WTC11 (cell line): ENCODE data around the gene RALBP1. TPM values are rescaled to one million over a fixed set of nuclear protein-coding genes. Genes with fewer than 3 reads are reported as not detected.
A peak's percentile ranks its signal among the peaks of the same experiment; 100 is the strongest.

Experiments
- ATAC-seq: fragments of 200-7000 bp; cut with Tn5 transposase; 2 replicates; pipeline ENCODE4 v1.10.0; 2021; ENCODE audit warnings: mild to moderate bottlenecking, moderate library complexity
- CTCF ChIA-PET: fragments of 300-600 bp; sonication (Branson Sonifier 250); formaldehyde crosslinking; loops from one replicate; lab custom pipeline; 2021; ENCODE audit warnings: antibody characterized with exemption; lab: Charles Lee
- POLR2A ChIA-PET: fragments of 350-600 bp; sonication (Branson Sonifier 250); formaldehyde crosslinking; loops from one replicate; lab custom pipeline; 2021; ENCODE audit warnings: antibody characterized with exemption; lab: Charles Lee
- DNase-seq: peaks from one replicate; pipeline ENCODE4 v3.0.0; 2021; ENCODE audit warnings: low spot score
- H3K27ac Mint-ChIP-seq: 2 replicates; pipeline ENCODE4 v1.8.0; 2021; ENCODE audit warnings: mixed read lengths
- H3K27me3 Mint-ChIP-seq: 2 replicates; pipeline ENCODE4 v1.8.0; 2021; ENCODE audit warnings: low read depth, mild to moderate bottlenecking, moderate library complexity, mixed read lengths
- H3K36me3 Mint-ChIP-seq: 2 replicates; pipeline ENCODE4 v1.8.0; 2021; ENCODE audit warnings: mixed read lengths
- H3K4me1 Mint-ChIP-seq: 2 replicates; pipeline ENCODE4 v1.8.0; 2022; ENCODE audit warnings: mixed read lengths
- H3K4me3 Mint-ChIP-seq: 2 replicates; pipeline ENCODE4 v1.8.0; 2021; ENCODE audit warnings: mild to moderate bottlenecking, moderate library complexity, mixed read lengths
- H3K9me3 Mint-ChIP-seq: 2 replicates; pipeline ENCODE4 v1.8.0; 2021; ENCODE audit warnings: mixed read lengths
- CBFB ChIP-seq: sonication (generic); formaldehyde crosslinking; IDR thresholded peaks from 2 replicates; pipeline ENCODE4 v1.8.1; 2022; ENCODE audit warnings: mild to moderate bottlenecking, low read depth, missing genetic modification reagents
- ELF4 ChIP-seq: sonication (generic); formaldehyde crosslinking; IDR thresholded peaks from 2 replicates; pipeline ENCODE4 v1.8.1; 2022; ENCODE audit warnings: low read depth, mild to moderate bottlenecking, moderate library complexity, missing genetic modification reagents
- EMX1 ChIP-seq: fragments of 250-450 bp; sonication (Bioruptor Pico); IDR thresholded peaks from 2 replicates; pipeline ENCODE4 v1.8.0; 2021; ENCODE audit warnings: mild to moderate bottlenecking
- FOXP1 ChIP-seq: sonication (generic); formaldehyde crosslinking; IDR thresholded peaks from 2 replicates; pipeline ENCODE4 v1.8.0; 2022; ENCODE audit warnings: missing genetic modification reagents, mild to moderate bottlenecking, moderate library complexity, borderline replicate concordance
- FOXP4 ChIP-seq: sonication (generic); formaldehyde crosslinking; IDR thresholded peaks from 2 replicates; pipeline ENCODE4 v1.8.0; 2022; ENCODE audit warnings: mild to moderate bottlenecking, missing genetic modification reagents
- IRF1 ChIP-seq: sonication (generic); formaldehyde crosslinking; IDR thresholded peaks from 2 replicates; pipeline ENCODE4 v1.8.0; 2023; ENCODE audit warnings: missing genetic modification reagents
- IRF2 ChIP-seq: sonication (generic); formaldehyde crosslinking; IDR thresholded peaks from 2 replicates; pipeline ENCODE4 v1.8.0; 2022; ENCODE audit warnings: low read depth, missing genetic modification reagents, borderline replicate concordance
- NR1H2 ChIP-seq: sonication (generic); formaldehyde crosslinking; IDR thresholded peaks from 2 replicates; pipeline ENCODE4 v1.9.0; 2021; ENCODE audit warnings: mild to moderate bottlenecking, moderate library complexity, missing genetic modification reagents
- PRDM15 ChIP-seq: sonication (generic); formaldehyde crosslinking; IDR thresholded peaks from 2 replicates; pipeline ENCODE4 v1.8.0; 2022; ENCODE audit warnings: missing genetic modification reagents
- SOX15 ChIP-seq: fragments of 250-450 bp; sonication (Bioruptor Pico); IDR thresholded peaks from 2 replicates; pipeline ENCODE4 v1.9.0; 2021; ENCODE audit warnings: mild to moderate bottlenecking
- ZNF232 ChIP-seq: sonication (generic); formaldehyde crosslinking; IDR thresholded peaks from 2 replicates; pipeline ENCODE4 v1.8.0; 2022; ENCODE audit warnings: mild to moderate bottlenecking, missing genetic modification reagents
- ZNF281 ChIP-seq: sonication (generic); formaldehyde crosslinking; IDR thresholded peaks from 2 replicates; pipeline ENCODE4 v1.8.0; 2023; ENCODE audit warnings: mild to moderate bottlenecking, missing genetic modification reagents
- ZNF425 ChIP-seq: fragments of 250-450 bp; sonication (Bioruptor Pico); conservative IDR thresholded peaks from 2 replicates; pipeline ENCODE4 v1.9.0; 2021; ENCODE audit warnings: mild to moderate bottlenecking
- total RNA-seq: library from RNA; stranded (reverse); gene quantifications from 3 replicates; pipeline ENCODE4 v1.2.3, GENCODE V29; 2021
- TF ChIP-seq, protein P1 (sequence below): sonication (generic); formaldehyde crosslinking; IDR thresholded peaks from 2 replicates; pipeline ENCODE4 v1.8.1; 2023; ENCODE audit warnings: mild to moderate bottlenecking, moderate library complexity, missing genetic modification reagents
- TF ChIP-seq, protein P2 (sequence below): fragments of 250-450 bp; sonication (Bioruptor Pico); IDR thresholded peaks from 2 replicates; pipeline ENCODE4 v1.9.0; 2021; ENCODE audit warnings: moderate library complexity, mild to moderate bottlenecking, inconsistent platforms, borderline replicate concordance
- TF ChIP-seq, protein P3 (sequence below): sonication (generic); formaldehyde crosslinking; IDR thresholded peaks from 2 replicates; pipeline ENCODE4 v1.8.1; 2023; ENCODE audit warnings: mild to moderate bottlenecking, missing genetic modification reagents

Gene RALBP1
- total RNA-seq, 1 experiment from 2014 or later = 69.3 TPM

DNA sequence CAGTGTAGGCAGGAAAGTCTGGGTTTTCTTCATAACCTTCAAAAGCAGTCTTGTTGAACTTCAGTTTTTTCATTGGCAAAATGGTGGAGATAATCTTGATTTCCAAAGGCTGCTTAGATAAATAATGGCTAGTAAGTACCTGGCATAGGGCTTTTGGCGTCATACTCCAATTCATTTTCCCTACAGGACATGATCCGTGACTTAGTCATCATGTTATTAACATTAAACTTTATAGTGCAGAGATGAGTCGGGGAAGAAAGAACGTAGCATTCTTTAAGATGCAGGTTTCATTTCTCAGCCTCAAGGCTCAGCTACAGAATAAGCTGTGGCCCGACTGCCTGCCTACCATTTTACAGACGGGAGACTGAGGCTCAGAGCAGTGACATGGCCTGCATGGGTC lies 64.0 kb downstream of the RALBP1 start:
- ChIA-PET POLR2A (no interaction called here), CTCF (no interaction called here)
- Mint-ChIP-seq H3K9me3 (no peaks in the 10 kb centered on the region), H3K4me1 (peaks cover 17% of the 10 kb centered on the region), H3K4me3 (no peak overlapping the region), H3K27me3 (no peaks in the 10 kb centered on the region), H3K36me3 (peaks cover 27% of the 10 kb centered on the region), H3K27ac (no peak overlapping the region)
- TF ChIP-seq SOX15 (CRISPR knock-in tag) (no peak), IRF2 (CRISPR knock-in tag) (no peak), ZNF232 (CRISPR knock-in tag) (no peak), NR1H2 (no peak), CBFB (no peak), IRF1 (no peak), FOXP1 (CRISPR knock-in tag) (no peak), FOXP4 (CRISPR knock-in tag) (no peak), ZNF281 (CRISPR knock-in tag) (no peak), PRDM15 (no peak), ELF4 (no peak)
- TF ChIP-seq, protein P1, sequence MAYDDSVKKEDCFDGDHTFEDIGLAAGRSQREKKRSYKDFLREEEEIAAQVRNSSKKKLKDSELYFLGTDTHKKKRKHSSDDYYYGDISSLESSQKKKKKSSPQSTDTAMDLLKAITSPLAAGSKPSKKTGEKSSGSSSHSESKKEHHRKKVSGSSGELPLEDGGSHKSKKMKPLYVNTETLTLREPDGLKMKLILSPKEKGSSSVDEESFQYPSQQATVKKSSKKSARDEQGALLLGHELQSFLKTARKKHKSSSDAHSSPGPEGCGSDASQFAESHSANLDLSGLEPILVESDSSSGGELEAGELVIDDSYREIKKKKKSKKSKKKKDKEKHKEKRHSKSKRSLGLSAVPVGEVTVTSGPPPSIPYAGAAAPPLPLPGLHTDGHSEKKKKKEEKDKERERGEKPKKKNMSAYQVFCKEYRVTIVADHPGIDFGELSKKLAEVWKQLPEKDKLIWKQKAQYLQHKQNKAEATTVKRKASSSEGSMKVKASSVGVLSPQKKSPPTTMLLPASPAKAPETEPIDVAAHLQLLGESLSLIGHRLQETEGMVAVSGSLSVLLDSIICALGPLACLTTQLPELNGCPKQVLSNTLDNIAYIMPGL = no peak
- TF ChIP-seq, protein P2, sequence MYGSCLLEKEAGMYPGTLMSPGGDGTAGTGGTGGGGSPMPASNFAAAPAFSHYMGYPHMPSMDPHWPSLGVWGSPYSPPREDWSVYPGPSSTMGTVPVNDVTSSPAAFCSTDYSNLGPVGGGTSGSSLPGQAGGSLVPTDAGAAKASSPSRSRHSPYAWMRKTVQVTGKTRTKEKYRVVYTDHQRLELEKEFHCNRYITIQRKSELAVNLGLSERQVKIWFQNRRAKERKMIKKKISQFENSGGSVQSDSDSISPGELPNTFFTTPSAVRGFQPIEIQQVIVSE (CRISPR knock-in tag) = no peak
- no peak for DNase-seq
- no peak for ATAC-seq

DNA sequence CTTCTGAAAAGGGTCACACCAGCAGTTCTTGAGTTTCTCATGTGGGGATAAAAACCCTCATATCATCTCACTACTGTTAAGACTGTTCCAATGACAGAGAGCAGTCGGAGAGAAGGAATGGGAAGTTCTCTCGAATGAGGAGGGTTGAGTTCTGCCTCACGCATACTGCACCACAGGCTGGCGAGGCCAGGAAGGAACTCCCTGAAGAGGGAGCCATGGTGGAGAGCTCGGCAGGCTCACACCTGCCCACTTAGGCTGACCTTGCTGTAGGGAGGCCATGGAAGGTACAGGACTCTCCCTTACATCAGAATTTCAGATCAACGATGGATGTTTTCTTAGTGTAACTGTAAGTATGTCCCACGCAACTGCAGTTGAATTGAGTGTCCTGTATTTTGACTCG lies 64.6 kb downstream of the RALBP1 start:
- Mint-ChIP-seq H3K36me3 (peaks cover 21% of the 10 kb centered on the region; the same call in 1 of the 2 replicates), H3K27ac (peak overlapping the region; percentile 7), H3K4me1 (peaks cover 19% of the 10 kb centered on the region), H3K9me3 (no peaks in the 10 kb centered on the region), H3K4me3 (no peak overlapping the region), H3K27me3 (no peaks in the 10 kb centered on the region)
- POLR2A ChIA-PET = no interaction called here
- DNase-seq (no peak), ATAC-seq (peak; percentile 52; the same call in 1 of the 2 replicates)
- CTCF ChIA-PET = no interaction called here
- TF ChIP-seq EMX1 (CRISPR knock-in tag) (no peak), ZNF425 (CRISPR knock-in tag) (no peak)
- TF ChIP-seq, protein P3, sequence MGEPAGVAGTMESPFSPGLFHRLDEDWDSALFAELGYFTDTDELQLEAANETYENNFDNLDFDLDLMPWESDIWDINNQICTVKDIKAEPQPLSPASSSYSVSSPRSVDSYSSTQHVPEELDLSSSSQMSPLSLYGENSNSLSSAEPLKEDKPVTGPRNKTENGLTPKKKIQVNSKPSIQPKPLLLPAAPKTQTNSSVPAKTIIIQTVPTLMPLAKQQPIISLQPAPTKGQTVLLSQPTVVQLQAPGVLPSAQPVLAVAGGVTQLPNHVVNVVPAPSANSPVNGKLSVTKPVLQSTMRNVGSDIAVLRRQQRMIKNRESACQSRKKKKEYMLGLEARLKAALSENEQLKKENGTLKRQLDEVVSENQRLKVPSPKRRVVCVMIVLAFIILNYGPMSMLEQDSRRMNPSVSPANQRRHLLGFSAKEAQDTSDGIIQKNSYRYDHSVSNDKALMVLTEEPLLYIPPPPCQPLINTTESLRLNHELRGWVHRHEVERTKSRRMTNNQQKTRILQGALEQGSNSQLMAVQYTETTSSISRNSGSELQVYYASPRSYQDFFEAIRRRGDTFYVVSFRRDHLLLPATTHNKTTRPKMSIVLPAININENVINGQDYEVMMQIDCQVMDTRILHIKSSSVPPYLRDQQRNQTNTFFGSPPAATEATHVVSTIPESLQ (CRISPR knock-in tag) = no peak
